Measurements from ENCODE around the gene NCAPD3.

DNA sequence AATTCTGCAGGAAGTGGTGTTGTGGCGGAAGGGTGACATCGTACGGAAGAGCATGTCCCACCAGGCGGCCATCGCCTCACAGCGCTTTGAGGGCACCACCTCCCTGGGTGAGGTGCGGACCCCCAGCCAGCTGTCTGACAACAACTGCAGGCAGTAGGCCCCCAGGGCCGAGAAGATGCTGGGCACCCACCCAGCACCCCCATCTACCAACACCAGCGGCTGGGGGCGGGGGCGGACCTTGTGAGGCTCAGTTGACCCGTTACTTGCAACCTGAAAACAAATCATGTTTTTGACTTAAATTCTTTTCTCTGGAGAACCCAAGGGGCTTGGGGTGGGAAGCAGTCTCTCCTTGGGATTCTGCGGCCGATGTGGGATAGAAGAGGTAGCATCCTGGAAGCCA, 21.7 kb upstream of the NCAPD3 start:
- TF ChIP-seq ZNF57 (CRISPR knock-in tag; IDR thresholded peaks at IDR 0.05) (no peak), ATF7 (IDR thresholded peaks at IDR 0.05) (no peak), ZNF274 (IDR thresholded peaks at IDR 0.05; ENCODE audit: borderline replicate concordance, low read depth, low read length) (no peak)
